Measurements from ENCODE around the gene TRPM3. TPM values are rescaled to one million over a fixed set of nuclear protein-coding genes. Genes with fewer than 3 reads are reported as not detected.

Gene TRPM3
- total RNA-seq, 1 experiment from 2014 or later, result not detected

GRCh38 chr9:70988551-70988950 lies 132.9 kb downstream of the TRPM3 start:
- Histone ChIP-seq H3K4me1 (ENCODE audit: control insufficient read depth, insufficient read depth, low read length) (no peaks in the 10 kb centered on the region), H3K27ac (ENCODE audit: low read length) (no peak overlapping the region), H3K36me3 (ENCODE audit: control insufficient read depth, insufficient read depth, low read length) (no peaks in the 10 kb centered on the region), H3K4me3 (ENCODE audit: low read depth in 2 of 2, low read length in 2 of 2) (no peak overlapping the region), H3K27me3 (ENCODE audit: control insufficient read depth, insufficient read depth, low read length) (no peaks in the 10 kb centered on the region), H3K9me3 (ENCODE audit: control insufficient read depth, insufficient read depth, low read depth, low read length) (no peaks in the 10 kb centered on the region)
- POLR2A ChIA-PET, result no interaction called here
- no peak for DNase-seq (ENCODE audit: low read depth, low spot score)
- intact Hi-C loops (cut with micrococcal nuclease; ENCODE audit: unreplicated experiment), result no loop called here
- no peak for ATAC-seq
- TF ChIP-seq CTCF (IDR thresholded peaks at IDR 0.05) (no peak), POLR2AphosphoS5 (IDR thresholded peaks at IDR 0.05; ENCODE audit: low read depth, low read length) (no peak), TCF7L2 (IDR thresholded peaks at IDR 0.05; ENCODE audit: low read depth, low read length) (no peak), REST (IDR thresholded peaks at IDR 0.05; ENCODE audit: insufficient read depth in 1 of 2, low read depth in 2 of 2, low read length in 1 of 2) (no peak), SIN3A (IDR thresholded peaks at IDR 0.05; ENCODE audit: borderline replicate concordance, insufficient read depth, low read depth, low read length) (no peak)
- CTCF ChIA-PET, result no interaction called here
- in situ Hi-C loops (cut with HindIII; ENCODE audit: low pct_unique_long_range_greater_than_20kb, low sequenced_read_pairs), result no loop called here
- no TSS peak for BruUV-seq (replicated peaks)

- CTCF ChIA-PET, result no interaction called here
- H3K27me3 ChIP-seq (ENCODE audit: control insufficient read depth, insufficient read depth, low read length), result no peaks in the 10 kb centered on the region
- no peak overlapping the region for H3K27ac ChIP-seq (ENCODE audit: low read length)
- H3K4me3 ChIP-seq (ENCODE audit: low read depth in 2 of 2, low read length in 2 of 2), result no peak overlapping the region
- no peak for TF ChIP-seq CTCF (IDR thresholded peaks at IDR 0.05)
- TF ChIP-seq TCF7L2 (IDR thresholded peaks at IDR 0.05; ENCODE audit: low read depth, low read length), result no peak
- no peak for TF ChIP-seq POLR2AphosphoS5 (IDR thresholded peaks at IDR 0.05; ENCODE audit: low read depth, low read length)
- TF ChIP-seq REST (IDR thresholded peaks at IDR 0.05; ENCODE audit: insufficient read depth in 1 of 2, low read depth in 2 of 2, low read length in 1 of 2), result no peak
- TF ChIP-seq SIN3A (IDR thresholded peaks at IDR 0.05; ENCODE audit: borderline replicate concordance, insufficient read depth, low read depth, low read length), result no peak
- H3K9me3 ChIP-seq (ENCODE audit: control insufficient read depth, insufficient read depth, low read depth, low read length), result no peaks in the 10 kb centered on the region
- in situ Hi-C loops (cut with HindIII; ENCODE audit: low pct_unique_long_range_greater_than_20kb, low sequenced_read_pairs) (no loop called here), intact Hi-C loops (cut with micrococcal nuclease; ENCODE audit: unreplicated experiment) (no loop called here)
- DNase-seq (ENCODE audit: low read depth, low spot score) (no peak), ATAC-seq (no peak)
- POLR2A ChIA-PET, result no interaction called here
- no peaks in the 10 kb centered on the region for H3K4me1 ChIP-seq (ENCODE audit: control insufficient read depth, insufficient read depth, low read length)
- BruUV-seq (replicated peaks), result no TSS peak
- H3K36me3 ChIP-seq (ENCODE audit: control insufficient read depth, insufficient read depth, low read length), result no peaks in the 10 kb centered on the region
Measured at GRCh38 chr9:70987986-70988385, 133.4 kb downstream of the TRPM3 start.

Data from Panc1 (cell line).